Liver (tissue), 3 donors: ENCODE results near the gene MCM6.

Source experiments
- EGR1 ChIP-seq, 2 donors: IDR thresholded peaks; 2 replicates each; pipeline ENCODE4 v1.6.1; 2016 to 2018; ENCODE audit warnings: antibody characterized with exemption in 2 of 2, low read depth in 2 of 2
- JUND ChIP-seq, 2 donors: IDR thresholded peaks; 2 replicates each; pipeline ENCODE4 v1.6.1; 2016; ENCODE audit warnings: antibody characterized with exemption in 2 of 2
- RAD21 ChIP-seq, 2 donors: IDR thresholded peaks; 2 replicates each; pipeline ENCODE4 v1.6.1; 2016; ENCODE audit warnings: antibody characterized with exemption in 2 of 2, mild to moderate bottlenecking in 2 of 2
- SP1 ChIP-seq: IDR thresholded peaks from 2 replicates; pipeline ENCODE4 v1.6.1; 2018; ENCODE audit warnings: antibody characterized with exemption, mild to moderate bottlenecking
- TAF1 ChIP-seq: conservative IDR thresholded peaks from 2 replicates; pipeline ENCODE4 v1.6.1; 2016; ENCODE audit warnings: antibody characterized with exemption, mild to moderate bottlenecking
- YY1 ChIP-seq: IDR thresholded peaks from 2 replicates; pipeline ENCODE4 v1.6.1; 2016; ENCODE audit warnings: antibody characterized with exemption, mild to moderate bottlenecking
- TF ChIP-seq, protein P1 (sequence below): fragments of 150-350 bp; IDR thresholded peaks from 2 replicates; pipeline ENCODE4 v1.5.1; 2017; ENCODE audit warnings: improper control_type of control experiment, low read depth, low read length; ENCODE audit not compliant: missing input control
- TF ChIP-seq, protein P2 (sequence below): IDR thresholded peaks from 2 replicates; pipeline ENCODE4 v1.6.1; 2016; ENCODE audit warnings: antibody characterized with exemption
- TF ChIP-seq, protein P3 (sequence below): IDR thresholded peaks from 2 replicates; pipeline ENCODE4 v1.6.1; 2016; ENCODE audit warnings: antibody characterized with exemption, mild to moderate bottlenecking
- TF ChIP-seq, protein P4 (sequence below): IDR thresholded peaks from 2 replicates; pipeline ENCODE4 v1.6.1; 2016; ENCODE audit warnings: antibody characterized with exemption
- donor health status: healthy.
- donor health status: healthy.

DNA sequence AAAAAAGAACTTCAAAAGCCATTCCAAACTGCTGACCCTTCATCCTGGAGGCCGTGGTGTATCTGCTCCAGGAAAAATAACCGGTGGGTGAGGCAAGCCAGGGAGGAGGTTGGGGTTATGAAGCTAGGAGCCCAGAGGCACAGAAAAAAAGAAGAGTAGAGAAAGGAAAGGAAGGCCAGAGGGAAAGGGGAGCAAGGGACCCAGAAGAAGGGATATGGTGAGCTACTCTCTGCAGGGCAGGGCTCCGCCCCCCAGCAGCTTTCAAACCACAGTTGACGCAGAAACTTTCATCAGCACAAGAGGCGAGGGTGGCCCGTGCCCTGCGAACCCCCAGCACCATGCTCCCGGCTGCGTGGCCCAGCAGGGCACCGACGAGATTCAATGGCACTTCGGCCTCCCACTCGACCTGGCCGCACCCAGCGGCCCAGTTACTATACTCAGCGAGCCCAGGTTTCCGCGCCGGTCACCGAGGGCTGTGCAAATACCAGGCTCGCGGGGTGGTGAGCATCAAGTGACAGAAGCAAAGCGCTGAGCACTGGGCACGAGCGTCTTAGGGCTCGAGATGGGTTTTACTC, 665 bp downstream of the MCM6 start:
- TF ChIP-seq SP1 (no peak), YY1 (no peak), JUND (IDR thresholded peaks at IDR 0.05) (no peak), TAF1 (no peak), RAD21 (IDR thresholded peaks at IDR 0.05) (no peak), EGR1 (IDR thresholded peaks at IDR 0.05; ENCODE audit: low read depth in 2 of 2) (no peak)
- TF ChIP-seq, protein P1, sequence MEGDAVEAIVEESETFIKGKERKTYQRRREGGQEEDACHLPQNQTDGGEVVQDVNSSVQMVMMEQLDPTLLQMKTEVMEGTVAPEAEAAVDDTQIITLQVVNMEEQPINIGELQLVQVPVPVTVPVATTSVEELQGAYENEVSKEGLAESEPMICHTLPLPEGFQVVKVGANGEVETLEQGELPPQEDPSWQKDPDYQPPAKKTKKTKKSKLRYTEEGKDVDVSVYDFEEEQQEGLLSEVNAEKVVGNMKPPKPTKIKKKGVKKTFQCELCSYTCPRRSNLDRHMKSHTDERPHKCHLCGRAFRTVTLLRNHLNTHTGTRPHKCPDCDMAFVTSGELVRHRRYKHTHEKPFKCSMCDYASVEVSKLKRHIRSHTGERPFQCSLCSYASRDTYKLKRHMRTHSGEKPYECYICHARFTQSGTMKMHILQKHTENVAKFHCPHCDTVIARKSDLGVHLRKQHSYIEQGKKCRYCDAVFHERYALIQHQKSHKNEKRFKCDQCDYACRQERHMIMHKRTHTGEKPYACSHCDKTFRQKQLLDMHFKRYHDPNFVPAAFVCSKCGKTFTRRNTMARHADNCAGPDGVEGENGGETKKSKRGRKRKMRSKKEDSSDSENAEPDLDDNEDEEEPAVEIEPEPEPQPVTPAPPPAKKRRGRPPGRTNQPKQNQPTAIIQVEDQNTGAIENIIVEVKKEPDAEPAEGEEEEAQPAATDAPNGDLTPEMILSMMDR: no peak
- TF ChIP-seq, protein P2, sequence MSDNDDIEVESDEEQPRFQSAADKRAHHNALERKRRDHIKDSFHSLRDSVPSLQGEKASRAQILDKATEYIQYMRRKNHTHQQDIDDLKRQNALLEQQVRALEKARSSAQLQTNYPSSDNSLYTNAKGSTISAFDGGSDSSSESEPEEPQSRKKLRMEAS: no peak
- TF ChIP-seq, protein P3, sequence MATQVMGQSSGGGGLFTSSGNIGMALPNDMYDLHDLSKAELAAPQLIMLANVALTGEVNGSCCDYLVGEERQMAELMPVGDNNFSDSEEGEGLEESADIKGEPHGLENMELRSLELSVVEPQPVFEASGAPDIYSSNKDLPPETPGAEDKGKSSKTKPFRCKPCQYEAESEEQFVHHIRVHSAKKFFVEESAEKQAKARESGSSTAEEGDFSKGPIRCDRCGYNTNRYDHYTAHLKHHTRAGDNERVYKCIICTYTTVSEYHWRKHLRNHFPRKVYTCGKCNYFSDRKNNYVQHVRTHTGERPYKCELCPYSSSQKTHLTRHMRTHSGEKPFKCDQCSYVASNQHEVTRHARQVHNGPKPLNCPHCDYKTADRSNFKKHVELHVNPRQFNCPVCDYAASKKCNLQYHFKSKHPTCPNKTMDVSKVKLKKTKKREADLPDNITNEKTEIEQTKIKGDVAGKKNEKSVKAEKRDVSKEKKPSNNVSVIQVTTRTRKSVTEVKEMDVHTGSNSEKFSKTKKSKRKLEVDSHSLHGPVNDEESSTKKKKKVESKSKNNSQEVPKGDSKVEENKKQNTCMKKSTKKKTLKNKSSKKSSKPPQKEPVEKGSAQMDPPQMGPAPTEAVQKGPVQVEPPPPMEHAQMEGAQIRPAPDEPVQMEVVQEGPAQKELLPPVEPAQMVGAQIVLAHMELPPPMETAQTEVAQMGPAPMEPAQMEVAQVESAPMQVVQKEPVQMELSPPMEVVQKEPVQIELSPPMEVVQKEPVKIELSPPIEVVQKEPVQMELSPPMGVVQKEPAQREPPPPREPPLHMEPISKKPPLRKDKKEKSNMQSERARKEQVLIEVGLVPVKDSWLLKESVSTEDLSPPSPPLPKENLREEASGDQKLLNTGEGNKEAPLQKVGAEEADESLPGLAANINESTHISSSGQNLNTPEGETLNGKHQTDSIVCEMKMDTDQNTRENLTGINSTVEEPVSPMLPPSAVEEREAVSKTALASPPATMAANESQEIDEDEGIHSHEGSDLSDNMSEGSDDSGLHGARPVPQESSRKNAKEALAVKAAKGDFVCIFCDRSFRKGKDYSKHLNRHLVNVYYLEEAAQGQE: no peak
- TF ChIP-seq, protein P4, sequence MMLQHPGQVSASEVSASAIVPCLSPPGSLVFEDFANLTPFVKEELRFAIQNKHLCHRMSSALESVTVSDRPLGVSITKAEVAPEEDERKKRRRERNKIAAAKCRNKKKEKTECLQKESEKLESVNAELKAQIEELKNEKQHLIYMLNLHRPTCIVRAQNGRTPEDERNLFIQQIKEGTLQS: no peak
